Measurements from ENCODE around the gene OGFOD3.
A peak's percentile ranks its signal among the peaks of the same experiment; 100 is the strongest.
"Not testable (repeated sequence)": the region's sequence is repeated elsewhere in the genome, so short reads cannot be mapped to it uniquely, and the experiment has no call there.

Gene OGFOD3

GRCh38 chr17:82371333-82372248 lies 46.8 kb downstream of the OGFOD3 start, which contains the start of gene UTS2R:
TSS of gene UTS2R (plus strand) at chr17:82371765. CDS start at chr17:82374325, 2,560 bp downstream.
- Mint-ChIP-seq H3K27me3 (peaks cover 71% of the 10 kb centered on the region), H3K4me1 (peaks cover 26% of the 10 kb centered on the region), H3K4me3 (peak within 1 kb of the TSS; percentile 62 to 84), H3K27ac (no peak within 1 kb of the TSS), H3K9me3 (no peaks in the 10 kb centered on the region)
- DNase-seq (no peak), ATAC-seq (no peak)

- no peak overlapping the region for H3K27ac Mint-ChIP-seq
- no peak for DNase-seq
- H3K4me3 Mint-ChIP-seq: peak overlapping the region; percentile 62 to 84
- H3K9me3 Mint-ChIP-seq: no peaks in the 10 kb centered on the region
- peaks cover 26% of the 10 kb centered on the region for H3K4me1 Mint-ChIP-seq
- peaks cover 62% of the 10 kb centered on the region for H3K27me3 Mint-ChIP-seq
- ATAC-seq: peak; percentile 66
Observed at GRCh38 chr17:82370471-82371332, 47.7 kb downstream of the OGFOD3 start.

GRCh38 chr17:82369211-82369610 lies 49.2 kb downstream of the OGFOD3 start:
- H3K9me3 Mint-ChIP-seq: no peaks in the 10 kb centered on the region
- no peak for DNase-seq
- peaks cover 26% of the 10 kb centered on the region for H3K4me1 Mint-ChIP-seq
- peaks cover 51% of the 10 kb centered on the region for H3K27me3 Mint-ChIP-seq
- no peak overlapping the region for H3K4me3 Mint-ChIP-seq
- ATAC-seq: no peak
- H3K27ac Mint-ChIP-seq: no peak overlapping the region

- no peak overlapping the region for H3K4me3 Mint-ChIP-seq
- no peaks in the 10 kb centered on the region for H3K9me3 Mint-ChIP-seq
- no peak for ATAC-seq
- no peak for DNase-seq
- H3K27ac Mint-ChIP-seq: no peak overlapping the region
- H3K27me3 Mint-ChIP-seq: peaks cover 40% of the 10 kb centered on the region
- peaks cover 18% of the 10 kb centered on the region for H3K4me1 Mint-ChIP-seq
Observed at GRCh38 chr17:82367724-82368524, 50.5 kb downstream of the OGFOD3 start.

- H3K4me3 Mint-ChIP-seq: no peak overlapping the region
- ATAC-seq: no peak
- H3K27ac Mint-ChIP-seq: no peak overlapping the region
- peaks cover 36% of the 10 kb centered on the region for H3K27me3 Mint-ChIP-seq
- DNase-seq: no peak
- H3K4me1 Mint-ChIP-seq: peaks cover 10% of the 10 kb centered on the region
- H3K9me3 Mint-ChIP-seq: no peaks in the 10 kb centered on the region
Observed at GRCh38 chr17:82366749-82367148, 51.6 kb downstream of the OGFOD3 start.

GRCh38 chr17:82365606-82366295 lies 52.6 kb downstream of the OGFOD3 start:
- Mint-ChIP-seq H3K27me3 (peaks cover 34% of the 10 kb centered on the region), H3K4me1 (peaks cover 4% of the 10 kb centered on the region), H3K4me3 (no peak overlapping the region), H3K27ac (no peak overlapping the region), H3K9me3 (no peaks in the 10 kb centered on the region)
- DNase-seq (no peak), ATAC-seq (no peak)

GRCh38 chr17:82361885-82362633 lies 56.3 kb downstream of the OGFOD3 start:
- Mint-ChIP-seq H3K27me3 (peaks cover 29% of the 10 kb centered on the region), H3K4me1 (peaks cover 12% of the 10 kb centered on the region), H3K27ac (peak overlapping the region in 1 of 2 donors; percentile 74), H3K4me3 (no peak overlapping the region), H3K9me3 (no peaks in the 10 kb centered on the region)
- ATAC-seq (no peak), DNase-seq (no peak)

- ATAC-seq, DNase-seq, H3K9me3 Mint-ChIP-seq, H3K4me3 Mint-ChIP-seq: not testable (repeated sequence)
- Mint-ChIP-seq H3K4me1 (peaks cover 12% of the 10 kb centered on the region), H3K27me3 (peaks cover 51% of the 10 kb centered on the region), H3K27ac (peak overlapping the region in 1 of 2 donors; percentile 12)
Observed at GRCh38 chr17:82359451-82360074, 58.8 kb downstream of the OGFOD3 start.

GRCh38 chr17:82358465-82359350 lies 59.7 kb downstream of the OGFOD3 start, which contains the start of gene TEX19:
TSS of gene TEX19 (plus strand) at chr17:82359247. CDS start at chr17:82362151, 2,904 bp downstream.
- peak; percentile 72 for ATAC-seq
- Mint-ChIP-seq H3K27ac (peak within 1 kb of the TSS in 1 of 2 donors; percentile 89), H3K4me3 (peak within 1 kb of the TSS in 1 of 2 donors; percentile 0), H3K4me1 (peaks cover 12% of the 10 kb centered on the region), H3K27me3 (peaks cover 52% of the 10 kb centered on the region), H3K9me3 (no peaks in the 10 kb centered on the region)
- peak in 1 of 2 donors; percentile 35 for DNase-seq

- Mint-ChIP-seq H3K27me3 (peaks cover 53% of the 10 kb centered on the region), H3K4me1 (peaks cover 14% of the 10 kb centered on the region), H3K4me3 (no peak overlapping the region), H3K9me3 (no peaks in the 10 kb centered on the region), H3K27ac (no peak overlapping the region)
- no peak for ATAC-seq
- no peak for DNase-seq
Observed at GRCh38 chr17:82357394-82357793, 61.0 kb downstream of the OGFOD3 start.

GRCh38 chr17:82356845-82357355 lies 61.5 kb downstream of the OGFOD3 start:
- DNase-seq: no peak
- H3K4me3 Mint-ChIP-seq: no peak overlapping the region
- peak overlapping the region in 1 of 2 donors; percentile 12 for H3K27ac Mint-ChIP-seq
- peaks cover 19% of the 10 kb centered on the region for H3K4me1 Mint-ChIP-seq
- H3K9me3 Mint-ChIP-seq: no peaks in the 10 kb centered on the region
- peaks cover 54% of the 10 kb centered on the region for H3K27me3 Mint-ChIP-seq
- no peak for ATAC-seq

GRCh38 chr17:82355770-82356427 lies 62.5 kb downstream of the OGFOD3 start:
- no peak for DNase-seq
- no peak for ATAC-seq
- Mint-ChIP-seq H3K27me3 (peaks cover 57% of the 10 kb centered on the region), H3K9me3 (no peaks in the 10 kb centered on the region), H3K4me1 (peaks cover 27% of the 10 kb centered on the region), H3K27ac (no peak overlapping the region), H3K4me3 (no peak overlapping the region)

Data from stimulated activated naive CD8-positive, alpha-beta T cell treated with anti-CD3 and anti-CD28 coated beads, Interleukin-15, amount 100 ng/mL, for 72 hours (primary cell).